ENCODE data around the gene TP53BP2.
"Not testable (repeated sequence)": the region's sequence is repeated elsewhere in the genome, so short reads cannot be mapped to it uniquely, and the experiment has no call there.

TP53BP2 gene

DNA sequence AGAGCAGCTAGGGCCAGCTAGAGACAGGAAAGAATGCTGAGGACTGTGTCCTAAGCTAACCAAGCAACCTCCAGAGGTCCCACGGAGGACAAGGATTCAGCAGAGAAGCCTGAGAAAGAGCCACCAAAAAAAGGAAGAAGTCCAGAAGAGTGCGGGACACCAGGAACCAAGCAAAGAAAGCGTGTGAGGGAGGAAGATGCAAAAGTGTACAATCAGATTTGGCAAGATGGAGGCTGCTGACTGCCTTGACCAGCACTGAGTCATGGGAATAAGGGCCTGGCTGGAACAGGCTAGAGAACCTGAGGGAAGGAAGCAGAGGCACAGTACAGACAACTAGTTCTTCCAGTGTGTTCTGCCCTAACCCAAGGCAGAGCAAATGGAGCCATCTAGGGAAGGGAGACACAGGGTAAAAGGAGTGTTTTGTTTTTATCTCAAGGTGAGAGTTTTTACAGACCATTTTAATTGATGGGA, 18.5 kb downstream of the TP53BP2 start:
- no peak for FAIRE-seq

DNA sequence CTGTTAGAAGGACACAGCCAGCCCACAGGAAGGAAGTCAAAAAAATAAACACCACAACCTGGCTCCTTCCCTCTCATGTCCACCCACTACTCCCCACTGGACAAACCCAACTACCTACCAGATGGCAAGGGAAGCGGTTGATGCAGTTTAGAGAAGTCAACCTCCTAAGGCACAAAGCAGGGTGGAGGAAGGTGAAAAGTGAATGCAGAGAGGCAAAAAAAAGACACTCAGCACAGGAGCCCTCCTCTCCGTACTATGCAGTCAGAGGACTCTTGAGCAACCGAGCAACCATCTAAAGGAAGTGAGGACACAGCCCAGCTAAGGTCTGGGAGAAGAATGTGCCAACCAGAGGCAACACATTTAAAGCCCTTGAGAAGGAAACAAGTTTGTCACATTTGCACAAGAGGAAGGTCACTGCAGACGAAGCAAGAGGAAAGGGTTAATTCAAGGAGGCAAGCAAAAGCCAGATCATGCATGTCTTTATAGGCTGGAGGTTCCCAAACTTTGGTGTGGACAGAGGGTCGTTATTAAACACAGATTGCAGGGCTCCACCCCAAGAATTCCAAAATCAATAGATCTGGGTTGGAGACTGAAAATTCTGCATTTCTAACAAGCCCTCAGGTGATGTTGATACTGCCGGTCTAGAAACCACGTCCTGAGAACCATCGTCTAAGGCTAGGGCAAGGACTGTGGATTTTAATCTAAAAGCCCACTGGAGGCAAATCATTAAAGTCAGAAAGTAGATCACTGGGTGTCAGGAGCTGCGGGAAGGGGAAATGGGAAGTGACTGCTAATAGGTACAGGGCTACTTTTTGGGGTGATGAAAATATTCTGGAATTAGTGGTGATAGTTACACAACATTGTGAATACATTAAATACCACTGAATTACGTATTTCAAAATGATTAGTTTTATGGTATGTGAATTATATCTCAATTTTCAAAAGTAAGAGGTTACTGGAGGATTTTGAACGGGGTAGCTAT, 19.7 kb downstream of the TP53BP2 start:
- FAIRE-seq, result no peak

DNA sequence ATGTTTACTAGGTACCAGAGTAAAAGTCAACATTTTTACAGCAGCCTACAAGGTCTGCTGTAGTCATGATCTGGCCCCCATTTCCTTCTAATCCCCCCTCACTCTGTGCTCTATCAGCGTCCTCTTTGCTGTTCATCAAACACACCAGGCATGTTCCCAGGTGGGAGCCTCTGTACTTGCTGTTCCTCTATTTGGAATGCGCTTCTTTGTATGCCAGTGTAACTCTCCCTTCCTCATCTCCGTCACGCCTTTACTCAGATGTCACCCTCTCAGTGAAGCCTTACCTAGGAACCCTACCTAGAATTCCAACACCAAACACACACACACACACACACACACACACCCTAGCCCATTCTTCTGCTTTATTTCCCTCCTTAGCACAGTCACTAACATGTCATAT, 21.0 kb downstream of the TP53BP2 start:
- FAIRE-seq, result no peak

DNA sequence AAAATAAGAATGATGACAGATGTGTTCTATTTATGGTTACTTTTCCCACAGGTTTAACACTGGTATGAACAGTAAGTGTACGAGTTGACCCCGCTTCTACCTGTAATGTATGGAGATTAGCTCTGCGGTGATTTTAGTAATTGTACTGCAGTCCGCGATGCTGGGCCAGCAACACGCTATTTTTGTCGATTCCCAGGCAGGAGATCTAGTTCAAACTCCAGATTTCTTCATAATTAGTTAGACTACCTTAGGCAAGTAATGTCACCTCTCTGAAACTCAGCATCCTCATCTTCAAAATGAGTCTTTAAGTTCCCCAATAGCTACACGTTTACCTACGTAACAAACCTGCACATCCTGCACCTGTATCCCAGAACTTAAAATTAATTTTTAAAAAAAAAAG, 21.5 kb downstream of the TP53BP2 start:
- no peak for FAIRE-seq

DNA sequence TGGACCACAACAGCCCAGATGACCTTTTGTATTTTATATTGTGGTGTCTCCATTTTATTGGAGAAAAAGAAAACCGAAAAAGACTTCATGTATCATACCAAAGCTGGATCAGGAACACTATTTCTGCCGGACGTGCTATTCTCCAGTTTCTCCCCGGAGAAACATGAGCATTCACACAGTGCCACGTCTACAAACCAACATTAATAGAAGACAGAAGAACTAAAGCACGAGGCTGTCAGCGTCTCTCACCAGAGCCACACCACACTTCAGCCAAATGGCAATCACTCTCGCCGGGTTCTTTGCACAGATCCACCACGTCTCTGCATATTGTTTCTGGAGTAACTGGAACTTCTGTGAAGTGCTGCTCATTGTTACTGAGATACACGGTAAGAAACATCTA, 24.8 kb downstream of the TP53BP2 start:
- FAIRE-seq, result no peak

DNA sequence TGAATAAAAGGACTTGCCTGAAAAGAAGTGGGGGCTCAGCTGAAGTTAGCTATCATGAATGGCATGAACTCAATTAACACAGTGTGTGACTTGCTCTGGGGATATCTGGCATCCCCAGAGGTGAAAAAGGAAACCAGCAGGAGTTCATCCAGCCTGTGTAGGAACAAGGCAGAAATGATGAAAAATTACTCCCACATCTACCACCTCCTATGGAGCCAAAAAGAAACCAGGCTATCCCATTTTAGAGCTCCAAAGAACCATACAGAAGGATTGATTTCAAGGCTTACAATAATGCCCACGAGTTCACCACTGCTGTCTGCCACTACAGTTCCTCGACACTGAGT, 25.3 kb downstream of the TP53BP2 start:
- FAIRE-seq, result no peak

DNA sequence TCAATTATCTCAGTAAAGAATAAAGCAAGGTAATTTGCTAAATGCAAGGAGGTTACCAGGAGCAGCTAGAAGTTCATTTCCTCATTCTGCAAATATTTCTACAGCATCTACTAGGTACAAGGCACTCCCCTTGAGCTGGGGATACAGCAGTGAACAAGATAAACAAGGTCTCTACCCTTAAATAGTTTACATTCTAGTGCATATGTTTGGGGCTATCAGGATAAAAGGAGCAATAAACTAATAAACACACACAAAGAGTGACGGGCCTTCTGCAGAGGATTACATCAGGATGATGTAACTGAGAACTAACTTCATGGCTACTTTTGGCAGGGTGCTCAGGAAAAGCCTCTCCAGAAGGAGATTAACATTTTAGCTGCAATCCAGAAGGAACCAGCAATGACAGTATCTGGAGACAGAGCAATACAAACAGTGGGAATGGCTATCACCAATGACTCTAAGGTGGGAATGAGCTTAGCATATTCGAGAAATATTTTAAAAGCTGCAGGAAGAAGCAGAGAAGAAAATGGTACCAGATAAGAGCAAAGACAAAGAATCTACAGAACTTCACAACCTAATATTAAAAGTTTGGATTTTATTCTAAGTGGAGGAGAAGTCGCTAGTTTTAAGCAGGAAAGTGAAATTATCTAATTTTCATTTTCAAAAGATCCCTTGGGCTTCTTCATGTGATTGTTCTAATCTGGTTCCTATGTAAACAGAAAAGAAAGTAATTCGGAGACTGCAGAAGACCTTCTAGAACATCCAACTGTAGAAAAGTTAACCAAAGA, 25.8 kb downstream of the TP53BP2 start:
- FAIRE-seq, result no peak

DNA sequence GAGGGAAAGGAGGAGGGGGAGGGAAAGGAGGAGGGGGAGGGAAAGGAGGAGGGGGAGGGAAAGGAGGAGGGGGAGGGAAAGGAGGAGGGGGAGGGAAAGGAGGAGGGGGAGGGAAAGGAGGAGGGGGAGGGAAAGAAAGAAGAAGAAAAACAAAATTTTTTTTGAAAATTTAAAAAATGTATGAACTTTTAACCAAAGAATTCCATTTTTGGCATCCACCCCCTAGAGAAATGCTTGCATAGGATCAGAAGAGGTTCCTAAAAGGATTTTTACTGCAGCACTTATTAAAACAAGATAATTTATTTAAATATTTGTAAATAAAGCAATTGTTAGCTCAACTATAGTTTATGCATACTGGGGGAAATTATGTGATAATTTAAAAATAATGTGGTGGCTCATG, 28.5 kb downstream of the TP53BP2 start:
- FAIRE-seq, result not testable (repeated sequence)

DNA sequence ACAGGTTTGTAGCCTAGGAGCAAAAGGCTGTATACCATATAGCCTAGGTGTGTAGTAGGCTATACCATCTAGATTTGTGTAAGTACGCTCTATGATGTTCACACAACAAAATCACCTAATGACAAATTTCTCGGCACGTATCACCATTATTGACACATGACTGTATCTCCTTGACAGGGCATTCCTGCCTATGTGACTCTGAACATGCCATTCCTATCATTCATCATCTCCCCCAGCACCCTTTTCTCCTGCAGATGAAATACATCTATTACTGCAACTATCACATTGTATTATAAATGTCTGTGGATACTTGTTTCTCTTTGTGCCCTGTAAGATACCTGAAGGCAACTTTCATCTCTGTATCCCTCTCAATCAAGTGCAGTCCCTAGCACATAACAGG, 29.9 kb downstream of the TP53BP2 start:
- no peak for FAIRE-seq

DNA sequence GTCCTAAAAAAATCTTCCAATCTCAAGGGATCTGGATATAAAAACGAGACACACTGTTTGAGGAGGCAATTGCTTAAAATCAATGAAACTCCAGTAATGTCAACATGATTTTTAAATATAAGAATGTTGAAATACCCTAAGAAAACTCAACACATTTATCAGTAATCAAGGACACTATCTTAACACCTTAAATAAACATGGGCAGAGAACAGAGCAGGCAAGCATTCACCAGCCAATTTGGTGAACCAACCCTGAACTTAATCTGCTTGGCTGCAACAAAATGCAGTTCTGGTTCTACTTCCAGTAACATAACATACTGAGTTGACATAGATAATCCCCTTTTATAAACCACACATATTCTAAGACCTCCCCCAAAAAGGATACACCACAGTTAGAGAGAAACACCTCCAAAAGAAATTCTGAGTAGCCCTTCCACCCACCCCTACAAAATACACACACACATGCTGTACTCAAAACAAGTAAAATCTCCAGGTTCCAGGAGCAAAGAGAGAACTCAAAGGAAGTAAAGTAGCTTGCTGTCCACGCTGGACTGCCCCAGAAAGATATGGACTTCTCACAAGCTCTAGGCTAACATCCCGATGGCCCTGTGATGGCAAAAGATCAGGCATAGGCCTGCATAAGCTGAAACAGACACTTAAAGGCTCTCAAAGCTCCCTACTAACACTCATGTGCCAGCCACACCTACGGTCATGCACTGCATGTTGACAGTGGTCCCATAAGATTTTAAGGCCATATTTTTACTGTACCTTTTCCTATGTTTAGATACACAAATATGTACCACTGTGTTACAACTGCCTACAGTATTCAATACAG, 30.5 kb downstream of the TP53BP2 start:
- FAIRE-seq, result no peak

DNA sequence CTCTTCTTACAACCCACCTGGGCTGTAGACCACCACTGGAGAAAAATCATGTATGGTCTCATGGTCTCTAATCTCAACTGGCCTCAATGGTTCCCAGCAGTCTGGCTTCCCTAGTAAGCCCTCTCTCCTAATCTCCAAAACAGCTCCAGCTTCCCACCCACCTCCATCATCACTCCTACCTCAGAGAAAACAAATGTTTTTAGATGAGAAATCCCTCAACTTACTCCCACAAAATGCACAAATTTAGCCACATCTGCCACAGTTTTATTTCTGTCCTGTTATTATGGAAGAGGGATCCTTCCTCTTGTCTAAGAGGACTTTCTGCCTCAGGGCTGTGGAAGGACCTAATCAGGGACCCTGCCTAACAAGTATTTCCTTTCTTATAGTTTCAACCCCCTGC, 32.1 kb downstream of the TP53BP2 start:
- no peak for FAIRE-seq

DNA sequence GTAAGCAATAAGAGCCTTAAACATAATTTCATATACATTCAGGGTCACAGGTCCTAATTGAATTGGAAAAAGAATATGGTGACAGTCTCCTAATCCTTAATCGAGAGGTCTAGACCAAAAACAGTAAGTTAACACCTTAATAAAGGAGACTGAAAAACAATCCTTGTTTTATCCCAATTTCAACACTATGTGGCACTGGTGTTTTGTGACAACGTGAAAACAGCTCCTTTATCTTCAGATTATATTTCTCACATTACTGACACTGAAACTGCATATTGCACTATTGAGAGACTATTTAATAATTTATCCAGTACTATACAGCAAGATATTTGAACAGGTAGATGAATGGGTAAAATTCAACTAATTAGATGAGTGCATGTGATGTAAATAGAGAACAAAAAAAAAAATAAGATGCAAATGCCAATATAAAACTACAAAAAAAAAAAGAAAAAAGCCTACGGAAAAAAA, 34.1 kb downstream of the TP53BP2 start:
- FAIRE-seq, result no peak

DNA sequence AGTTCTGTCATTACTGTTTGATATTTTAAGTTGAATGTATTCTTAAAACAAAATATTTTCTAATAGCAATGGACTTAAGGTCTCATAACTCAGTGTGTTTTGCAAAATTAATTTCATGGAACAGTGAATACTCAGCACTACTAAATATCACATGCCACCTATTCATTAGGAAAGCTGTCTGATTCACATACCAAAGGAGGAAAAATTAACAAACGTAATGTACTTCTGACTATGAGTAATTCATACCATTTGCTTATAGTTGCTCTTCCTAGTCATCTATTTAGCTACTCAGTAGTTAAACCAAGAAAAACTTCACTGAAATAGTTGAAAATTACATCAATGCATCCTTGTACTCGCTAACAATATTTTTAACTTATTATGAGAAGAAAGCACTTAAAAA, 35.2 kb downstream of the TP53BP2 start:
- FAIRE-seq, result no peak

DNA sequence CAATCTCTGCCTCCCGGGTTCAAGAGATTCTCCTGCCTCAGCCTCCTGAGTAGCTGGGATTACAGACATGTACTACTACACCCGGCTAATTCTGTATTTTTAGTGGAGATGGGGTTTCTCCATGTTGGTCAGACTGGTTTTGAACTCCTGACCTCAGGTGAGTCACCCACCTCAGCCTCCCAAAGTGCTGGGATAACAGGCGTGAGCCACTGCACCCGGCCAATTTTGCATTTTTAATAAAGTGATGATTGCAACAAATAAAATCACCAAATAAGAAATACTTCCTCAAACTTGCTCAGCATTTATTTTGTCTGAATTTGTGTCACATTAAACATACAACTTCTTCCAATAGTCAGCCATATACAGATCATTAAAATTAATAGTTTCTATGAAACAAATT, 35.8 kb downstream of the TP53BP2 start:
- FAIRE-seq, result not testable (repeated sequence)

DNA sequence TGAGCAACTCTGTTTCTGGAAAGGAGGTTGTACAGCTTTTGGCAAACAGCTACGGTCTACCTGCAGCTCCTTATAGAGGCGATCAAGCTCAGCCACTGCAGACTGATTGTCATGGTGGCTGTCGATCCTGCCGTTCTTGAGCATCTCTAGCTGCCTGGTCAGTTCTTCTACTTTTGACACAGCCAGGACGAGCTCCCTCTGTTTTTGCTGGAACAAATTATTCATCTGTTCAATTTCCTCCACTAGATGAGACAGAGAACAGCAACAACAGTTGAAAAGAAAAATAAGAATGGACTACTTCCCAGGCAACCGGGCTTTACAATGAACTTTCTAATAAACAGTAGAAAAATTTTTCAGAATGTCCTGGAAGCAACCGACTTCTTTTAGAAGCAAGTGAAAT, 42.5 kb downstream of the TP53BP2 start:
- no peak for FAIRE-seq

DNA sequence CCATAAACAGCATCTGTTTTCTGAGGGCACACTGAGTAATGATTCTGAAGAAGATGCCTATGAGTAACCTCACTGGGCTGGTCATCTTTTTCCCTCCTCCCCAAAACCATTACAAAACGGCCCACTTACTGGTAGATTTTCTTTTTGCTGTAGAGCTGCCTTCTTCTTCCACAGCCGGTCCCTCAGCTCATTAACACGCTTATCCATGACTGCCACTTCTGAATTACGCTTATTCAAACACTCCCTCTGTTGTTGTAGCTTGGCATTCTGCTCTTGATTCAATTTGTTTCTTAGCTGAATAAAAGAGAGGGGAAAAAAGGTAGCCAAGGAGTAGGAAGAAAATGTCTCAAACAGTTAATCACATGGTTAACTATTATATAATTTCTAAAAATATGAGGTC, 43.1 kb downstream of the TP53BP2 start:
- no peak for FAIRE-seq

DNA sequence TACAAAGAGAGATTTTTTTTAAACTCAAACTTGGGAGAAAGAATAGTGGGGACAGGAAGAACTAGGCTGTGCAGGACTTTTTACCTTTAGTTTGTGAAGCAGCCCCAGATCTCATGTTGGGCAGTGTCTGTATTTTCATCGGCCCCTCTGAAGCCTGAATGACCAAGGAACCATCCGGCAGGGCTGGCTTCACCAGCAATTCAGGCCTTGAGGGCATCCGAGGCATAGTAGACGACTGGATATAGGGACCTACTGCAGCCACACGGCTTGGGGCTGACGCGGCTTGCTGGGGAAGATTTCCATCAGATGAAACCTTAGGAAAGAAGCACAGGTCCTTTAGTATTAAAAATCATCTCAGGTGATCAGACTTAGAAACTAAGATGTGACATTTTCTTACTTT, 43.7 kb downstream of the TP53BP2 start:
- no peak for FAIRE-seq

DNA sequence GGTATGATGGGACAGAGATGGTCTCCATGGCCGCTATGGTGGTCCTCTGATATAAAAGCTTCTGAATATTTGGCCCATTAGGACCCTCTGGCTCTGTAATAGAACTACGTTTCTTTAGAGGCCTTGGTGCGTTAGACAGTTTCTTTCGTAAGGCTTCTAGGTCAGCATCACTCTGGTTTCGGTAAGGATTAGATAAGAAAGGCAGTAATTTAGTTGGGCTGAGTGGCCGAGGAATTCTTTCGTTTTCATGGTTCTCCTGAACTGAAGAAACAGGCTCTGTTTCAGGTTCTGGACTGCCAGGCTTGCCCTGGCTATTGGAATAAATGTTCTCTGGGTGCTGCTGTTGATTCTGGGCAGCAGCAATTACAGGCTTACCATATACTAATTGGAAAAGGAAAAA, 49.5 kb downstream of the TP53BP2 start:
- no peak for FAIRE-seq

DNA sequence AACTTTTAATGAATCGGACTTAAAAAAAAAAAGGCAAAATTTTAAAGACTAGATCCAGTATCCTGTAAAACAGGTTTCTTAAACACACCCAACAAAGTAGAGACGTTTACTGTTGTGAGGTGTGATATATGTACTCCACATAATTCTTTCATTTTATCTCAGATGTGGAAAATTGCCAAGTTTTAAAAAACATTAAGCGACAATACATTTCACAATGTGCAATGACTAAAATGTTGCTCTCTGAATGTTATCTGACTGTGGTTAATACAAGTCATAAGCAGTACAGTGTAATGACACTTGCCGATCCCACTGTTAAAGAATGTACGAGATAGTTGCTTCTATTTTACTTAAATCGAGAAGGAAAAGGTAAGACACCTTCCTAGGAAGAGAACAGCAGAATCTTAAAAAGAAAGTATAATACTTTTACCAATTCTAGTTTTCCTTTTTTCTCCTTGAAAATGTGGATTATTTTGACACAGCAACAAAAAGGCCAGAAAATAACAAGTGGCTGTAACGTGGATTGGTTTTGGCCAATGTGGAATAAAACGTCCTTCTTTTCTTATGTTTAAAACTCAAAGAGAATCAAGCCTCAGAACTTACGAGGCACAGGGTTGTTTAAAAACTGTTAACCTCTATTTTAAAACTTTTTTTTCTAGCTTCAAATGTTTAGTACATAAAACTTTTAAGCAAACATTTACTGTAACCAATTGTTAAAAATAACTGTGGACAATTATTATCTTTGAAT, 51.4 kb downstream of the TP53BP2 start:
- no peak for FAIRE-seq

DNA sequence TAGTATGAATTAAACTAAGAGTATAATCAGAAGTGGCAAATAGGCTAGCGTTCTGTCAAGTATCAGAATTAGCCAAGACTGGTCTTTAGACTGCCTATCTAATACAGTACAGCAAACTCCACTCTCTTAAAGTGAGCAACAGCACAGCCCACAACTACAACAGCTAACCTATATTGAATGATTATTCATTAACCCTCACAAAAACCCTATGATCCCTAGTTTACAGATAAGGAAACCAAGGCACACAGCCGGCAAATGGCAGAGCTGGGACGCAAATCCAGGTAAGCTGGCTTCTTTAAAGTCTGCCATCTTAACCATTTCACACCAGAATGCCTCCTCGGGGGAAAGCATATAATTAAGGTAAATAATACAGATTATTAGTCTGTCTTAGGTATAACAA, 52.0 kb downstream of the TP53BP2 start:
- no peak for FAIRE-seq

DNA sequence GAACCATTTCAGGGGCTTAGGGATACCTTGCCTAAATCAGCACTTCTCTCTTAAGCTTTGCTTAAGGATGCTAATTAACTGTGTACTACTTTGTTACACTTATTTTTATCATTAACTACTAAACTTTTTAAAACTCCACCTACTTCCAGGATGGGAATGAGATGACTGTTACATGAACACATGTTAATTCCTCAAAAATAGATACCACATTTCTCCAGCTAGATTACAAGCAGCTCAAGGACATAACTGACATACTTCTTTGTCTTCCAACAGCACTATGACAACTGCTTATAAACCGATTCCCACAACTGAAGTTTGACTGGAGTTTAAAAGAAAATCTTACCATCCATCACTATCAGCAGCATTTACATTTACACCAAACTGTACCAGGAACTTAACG, 53.7 kb downstream of the TP53BP2 start:
- no peak for FAIRE-seq

DNA sequence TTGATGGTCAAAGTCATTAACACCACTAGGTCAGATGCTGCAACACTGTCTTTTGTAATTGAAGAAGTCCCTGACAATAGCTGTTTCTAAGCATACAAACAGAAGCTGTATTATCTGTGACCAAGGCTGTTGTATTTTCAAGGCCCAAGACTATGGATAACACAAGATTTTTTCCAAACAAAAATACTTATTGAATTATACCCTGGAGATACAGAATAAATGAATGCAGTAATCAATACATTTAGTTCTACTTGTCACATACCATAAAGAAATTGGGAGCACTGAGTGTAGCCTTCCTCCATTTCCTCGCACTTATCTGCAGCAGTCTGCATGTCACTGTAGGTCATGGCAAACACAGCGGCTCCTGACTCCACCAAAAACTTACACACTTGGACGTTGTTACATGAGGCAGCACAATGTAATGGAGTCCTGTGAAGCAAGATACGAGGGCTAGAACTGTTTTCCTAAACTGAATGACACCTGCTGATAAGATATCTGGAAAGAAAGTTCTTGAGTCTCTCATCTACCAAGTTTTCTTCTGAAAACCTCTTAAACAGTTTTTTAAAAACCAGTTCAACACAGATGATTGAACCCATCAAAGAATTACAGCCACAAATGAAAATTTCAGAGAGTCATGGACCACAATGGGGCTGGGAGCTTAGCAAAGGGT, 56.9 kb downstream of the TP53BP2 start:
- FAIRE-seq, result no peak
